ENCODE measurements around the gene CAPRIN2.

The CAPRIN2 gene

DNA sequence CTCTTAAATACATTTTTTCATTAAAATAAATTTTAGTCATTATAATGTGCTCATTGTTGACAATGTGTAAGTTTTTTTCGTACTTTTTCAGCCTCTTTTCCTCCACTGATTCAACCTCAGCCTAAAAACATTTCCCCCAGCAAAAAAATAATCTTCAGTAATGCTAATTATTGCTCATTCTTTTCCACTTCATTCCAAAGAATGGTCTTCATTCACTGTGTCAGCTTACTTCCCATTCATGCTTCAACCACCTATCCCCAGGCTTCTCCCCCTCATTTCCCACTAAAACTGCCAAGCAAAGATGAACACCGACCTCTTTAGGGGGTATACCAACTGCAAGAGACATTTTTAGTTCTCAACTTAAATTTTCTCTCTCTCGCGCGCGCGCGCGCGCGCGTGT lies 56.4 kb downstream of the CAPRIN2 start:
- no peak for DNase-seq

DNA sequence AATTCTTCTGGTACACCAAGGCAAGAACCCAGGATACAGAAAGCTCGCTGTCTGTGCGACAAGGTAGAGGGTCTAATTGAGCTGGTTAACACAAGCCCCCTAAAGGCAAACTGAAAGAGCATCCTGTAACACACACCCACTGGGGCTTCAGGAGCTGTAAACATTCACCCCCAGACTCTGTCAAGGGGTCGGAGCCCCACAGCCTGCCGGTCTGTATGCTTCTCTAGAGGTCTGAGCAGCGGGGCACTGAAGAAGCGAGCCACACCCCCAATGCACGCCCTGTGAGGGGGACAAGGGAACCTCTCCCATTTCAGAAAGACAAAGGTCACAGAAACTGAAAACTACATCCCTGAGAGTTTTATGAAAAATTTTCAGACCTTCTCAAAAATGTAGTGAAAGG lies 57.8 kb downstream of the CAPRIN2 start:
- no peak for DNase-seq

DNA sequence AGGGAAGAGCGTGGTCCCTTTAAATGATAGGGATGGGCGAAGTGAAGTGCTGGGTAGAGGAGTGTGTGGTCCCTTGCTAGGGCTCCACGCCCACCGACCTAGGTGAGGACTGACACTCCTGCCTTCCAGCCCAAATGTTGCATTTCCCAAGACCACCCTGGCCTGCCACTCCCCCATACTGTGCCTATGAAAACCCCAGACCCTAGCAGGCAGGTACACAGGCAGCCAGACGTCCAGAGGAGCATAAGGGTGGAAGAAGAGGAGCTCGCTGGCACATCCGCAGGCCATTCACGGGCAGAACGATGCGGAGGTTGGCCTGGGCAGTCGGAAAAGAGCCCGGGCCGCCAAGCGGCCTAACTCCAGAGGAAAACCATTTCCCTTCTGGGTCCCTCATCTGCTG lies 58.3 kb downstream of the CAPRIN2 start:
- no peak for DNase-seq

DNA sequence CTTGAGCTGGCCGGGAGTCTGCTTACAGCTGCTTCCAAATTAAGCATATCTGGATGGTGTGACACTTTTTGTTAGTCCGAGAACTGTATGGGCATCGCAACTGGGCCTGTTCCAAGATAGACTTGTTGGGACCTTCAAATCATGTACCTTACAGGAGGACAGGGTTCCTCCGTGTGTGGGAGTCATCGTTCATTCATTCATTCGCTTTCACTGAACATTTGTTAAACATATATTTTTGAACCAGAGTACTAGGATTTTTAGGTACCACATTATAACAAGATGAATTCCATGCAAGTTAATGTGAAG lies 58.7 kb downstream of the CAPRIN2 start:
- no peak for DNase-seq

DNA sequence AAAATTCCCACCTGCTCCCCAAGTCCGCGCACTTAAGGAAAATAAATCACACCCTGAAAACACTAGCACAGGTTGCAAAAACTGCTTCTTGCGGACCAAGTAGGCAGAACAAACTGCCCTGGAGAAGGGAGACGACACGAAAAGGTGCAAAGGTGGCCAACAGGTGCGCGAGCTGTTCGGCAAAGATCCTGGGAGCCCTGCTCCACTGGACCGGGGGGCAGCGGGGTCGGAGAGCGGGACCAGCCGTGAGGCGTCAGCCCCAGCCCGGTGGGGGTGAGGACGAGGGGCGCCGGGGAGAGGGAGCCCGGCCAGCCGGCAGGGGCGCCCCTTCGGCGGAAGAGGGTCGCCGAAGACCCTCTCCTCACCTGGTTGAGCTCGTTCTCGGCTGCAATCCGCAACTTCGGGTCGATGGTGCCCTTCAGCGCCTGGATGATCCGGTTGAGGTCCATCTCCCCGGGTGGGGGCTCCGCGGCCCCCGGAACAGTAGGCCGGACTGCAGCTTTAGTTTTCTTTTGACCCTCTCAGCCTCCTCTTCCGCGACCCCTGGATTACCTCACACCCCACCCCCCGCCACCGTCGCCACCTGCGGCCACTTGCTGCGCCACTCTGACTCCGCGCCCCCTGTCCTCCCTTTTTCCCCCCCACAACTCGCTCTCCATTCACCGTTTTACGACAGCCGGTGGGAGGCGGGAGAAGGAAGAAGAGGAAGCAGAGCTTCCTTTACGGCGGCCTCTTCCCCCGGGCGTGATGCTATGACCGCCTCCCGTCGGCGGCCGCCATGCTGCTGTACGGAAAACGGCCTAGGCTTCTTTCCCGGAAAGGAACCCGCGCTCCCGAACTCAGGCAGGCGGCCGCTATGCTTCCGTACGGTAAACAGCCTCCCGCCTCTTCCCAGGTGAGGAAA lies 59.3 kb downstream of the CAPRIN2 start, which contains the start of gene IPO8:
IPO8 (minus strand) TSS at position 671 of the 904 bp plus-strand sequence; CDS start at position 449, 222 bp downstream.
- DNase-seq, result peak; percentile 75 to 83

DNA sequence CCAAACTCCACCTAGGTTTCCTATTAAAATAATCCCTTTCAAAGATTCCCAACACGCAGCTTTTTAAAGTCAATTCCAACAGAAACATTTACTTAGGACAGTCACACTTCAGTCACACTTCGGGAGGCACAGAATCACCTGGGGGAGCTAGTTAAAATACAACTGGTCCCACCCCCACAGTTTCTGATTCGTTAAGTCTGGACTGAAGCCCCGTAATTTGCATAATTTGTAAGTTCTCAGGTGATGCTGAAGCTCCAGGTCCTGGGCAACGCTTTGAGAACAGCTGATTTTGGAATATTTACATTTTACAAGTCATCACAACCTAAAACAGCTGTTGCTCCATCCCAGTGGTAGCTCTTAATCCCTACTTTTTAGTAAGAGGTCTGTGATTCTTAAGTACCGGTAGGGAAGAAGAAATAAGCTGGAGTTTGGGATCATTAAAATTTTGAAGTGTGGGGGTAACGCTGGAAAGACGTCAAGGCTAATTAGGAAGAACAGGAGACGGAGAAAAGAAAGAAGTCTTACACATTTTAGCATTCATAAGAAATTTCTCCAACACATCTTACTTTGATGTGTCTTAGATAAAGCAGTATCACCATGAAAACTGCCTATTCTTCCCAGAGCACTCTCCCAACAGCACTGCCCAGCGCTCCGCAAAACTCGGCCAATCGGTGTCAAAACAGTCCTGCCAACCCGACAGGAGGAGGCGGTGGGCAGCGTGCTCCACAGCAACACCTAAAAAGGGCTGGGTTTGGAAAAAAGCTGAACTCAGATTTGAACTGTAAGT lies 60.1 kb downstream of the CAPRIN2 start:
- DNase-seq, result peak in 1 of 2 experiments; percentile 6

DNA sequence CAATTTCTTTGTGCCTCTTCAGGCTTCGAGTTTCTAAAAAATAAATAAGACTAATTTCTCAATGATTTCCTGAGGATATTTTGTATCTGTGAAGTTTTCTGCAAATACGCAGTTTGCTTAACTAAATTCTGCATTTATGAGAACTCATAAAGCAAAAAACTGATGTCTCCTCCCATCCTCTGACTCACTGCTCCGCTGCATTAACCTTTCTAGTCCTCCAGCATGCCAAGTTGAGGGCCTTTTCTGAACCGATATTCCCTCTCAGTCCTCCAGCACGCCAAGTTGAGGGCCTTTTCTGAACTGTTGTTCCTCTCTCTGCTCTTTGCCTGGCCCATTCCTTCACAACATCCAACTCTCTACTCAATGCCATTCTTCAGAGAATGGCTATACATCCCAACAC lies 62.3 kb downstream of the CAPRIN2 start:
- no peak for DNase-seq

DNA sequence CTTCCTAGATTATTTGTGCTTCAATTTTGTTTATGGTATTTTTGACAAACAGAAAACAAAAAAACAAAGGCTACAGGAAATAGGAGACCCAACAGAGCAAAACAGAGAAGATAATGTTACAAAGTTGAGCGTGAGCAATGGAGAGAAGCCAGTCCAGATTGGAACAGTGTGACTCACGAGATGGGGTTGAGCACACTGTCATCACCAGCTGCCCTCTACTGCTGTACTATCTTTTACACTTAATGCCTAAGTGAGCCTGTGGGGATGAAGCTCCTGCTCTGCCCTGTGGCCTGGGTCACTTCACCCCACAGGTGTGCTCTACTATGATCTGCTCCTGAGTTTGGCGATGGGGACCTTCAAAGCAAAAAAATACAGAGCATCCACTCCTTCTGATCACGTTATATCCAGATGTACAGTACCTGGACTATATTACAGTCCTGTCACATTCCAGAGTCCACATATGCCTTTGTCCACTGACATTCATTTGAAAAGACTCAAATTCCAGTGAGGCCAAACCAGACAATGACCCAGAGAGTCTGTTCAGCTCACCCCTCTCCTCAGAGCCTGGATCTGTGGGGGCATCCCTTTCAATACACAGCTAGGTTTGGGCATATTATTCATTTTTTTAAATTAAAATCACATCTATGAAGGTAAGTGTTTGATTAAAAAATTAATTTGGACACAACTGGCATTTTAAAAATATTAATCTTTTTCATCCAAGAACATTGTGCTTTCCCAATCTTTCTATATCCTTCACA lies 63.5 kb downstream of the CAPRIN2 start:
- DNase-seq, result no peak

DNA sequence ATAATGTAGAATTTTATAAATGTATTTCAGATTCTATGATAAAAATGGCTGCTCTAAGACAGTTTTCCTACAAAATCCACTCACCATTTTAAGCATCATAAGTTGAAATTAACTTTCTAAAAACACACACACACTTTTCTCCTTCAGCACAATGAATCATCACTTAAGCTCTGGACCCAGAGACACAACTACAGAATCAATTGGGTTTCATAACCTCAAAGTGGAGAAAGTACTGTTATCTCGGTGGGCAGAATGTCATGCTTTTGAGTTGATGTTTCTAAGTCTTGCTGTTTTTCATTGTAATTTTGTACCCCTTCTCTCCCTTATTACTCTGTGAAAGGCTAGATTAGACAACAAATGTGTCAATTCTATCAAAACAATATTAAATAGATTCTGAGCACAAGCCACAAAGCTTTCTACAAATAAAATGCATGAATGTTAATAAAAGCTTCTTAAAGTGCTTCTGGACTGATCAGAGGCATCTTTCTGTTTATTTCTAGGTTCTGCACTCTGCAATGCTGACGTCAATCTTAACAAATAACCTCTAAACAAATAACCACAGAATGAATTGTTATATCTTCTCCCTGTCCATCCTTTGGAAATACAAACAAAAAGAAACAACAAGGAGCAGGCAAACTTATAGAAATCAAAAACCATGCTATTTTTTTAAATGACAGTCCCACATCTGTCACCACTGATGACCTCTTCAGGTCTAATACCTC lies 67.3 kb downstream of the CAPRIN2 start:
- DNase-seq, result no peak

DNA sequence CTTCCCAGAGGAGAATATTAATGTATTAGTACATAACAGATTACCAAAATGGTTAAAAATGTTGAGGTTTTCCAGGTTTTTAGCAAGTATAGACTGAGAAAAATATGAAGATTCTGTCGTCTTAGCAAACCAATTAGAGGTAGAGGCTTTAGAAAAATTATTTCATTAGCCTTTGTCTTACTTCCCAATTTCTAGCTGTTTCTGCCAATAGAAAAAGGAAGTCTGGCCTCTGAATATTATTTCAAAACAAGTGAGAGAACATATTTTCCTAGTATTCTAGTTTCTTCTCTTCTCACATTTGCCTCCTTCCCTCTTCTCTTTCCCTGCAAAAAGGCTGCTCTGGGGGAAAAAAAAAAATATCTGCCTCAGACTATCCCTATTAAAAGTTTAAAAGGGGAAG lies 75.5 kb downstream of the CAPRIN2 start:
- DNase-seq, result no peak

DNA sequence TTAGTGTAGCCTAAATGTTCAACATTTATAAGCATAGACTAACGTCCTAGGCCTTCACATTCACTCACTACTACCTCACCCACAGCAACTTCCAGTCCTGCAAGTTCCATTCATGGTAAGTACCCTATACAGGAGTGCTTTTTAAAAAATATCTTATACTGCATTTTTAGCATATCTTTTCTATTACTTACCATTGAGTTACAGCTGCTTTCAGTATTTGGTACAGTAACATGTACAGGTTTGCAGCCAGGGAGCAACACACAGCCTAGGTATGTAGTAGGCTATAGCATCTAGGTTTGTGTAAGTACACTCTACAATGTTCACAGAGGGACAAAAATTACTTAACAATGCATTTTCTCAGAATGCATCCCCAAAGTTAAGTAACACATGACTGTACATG lies 76.5 kb downstream of the CAPRIN2 start:
- DNase-seq, result no peak

DNA sequence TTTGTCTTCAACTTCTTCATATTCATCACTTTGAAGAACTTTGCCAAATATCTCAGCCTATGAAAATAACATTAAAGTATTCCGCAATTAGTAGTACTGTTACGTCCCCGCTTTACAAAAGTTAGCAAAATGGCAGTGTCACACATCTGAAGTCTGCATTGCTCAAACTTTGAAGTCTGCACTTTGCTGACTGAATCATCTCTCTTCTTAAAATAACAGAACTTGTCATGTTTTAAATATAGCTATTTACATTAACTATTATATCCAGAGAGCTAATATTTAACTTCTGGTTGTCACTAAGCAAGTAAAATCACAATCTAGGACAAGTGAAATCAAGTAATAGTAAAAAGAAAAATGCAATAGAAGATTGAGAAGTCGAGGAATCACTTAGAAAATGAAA lies 93.5 kb downstream of the CAPRIN2 start:
- DNase-seq, result no peak
